Activated CD4-positive, CD25-positive, alpha-beta regulatory T cell treated with anti-CD3 and anti-CD28 coated beads, Interleukin-2, amount 50 U/mL, for 24 hours (primary cell): ENCODE measurements around the gene ASPDH.
"Not testable (repeated sequence)": the region's sequence is repeated elsewhere in the genome, so short reads cannot be mapped to it uniquely, and the experiment has no call there.

ENCODE experiments used
- ATAC-seq, 2 donors: fragments of 150-1000 bp; cut with Tn5 transposase; one replicate each; pipeline ENCODE4 v1.10.0; 2021; ENCODE audit warnings: mild to moderate bottlenecking in 1 of 2, moderate library complexity in 1 of 2

Gene ASPDH

DNA sequence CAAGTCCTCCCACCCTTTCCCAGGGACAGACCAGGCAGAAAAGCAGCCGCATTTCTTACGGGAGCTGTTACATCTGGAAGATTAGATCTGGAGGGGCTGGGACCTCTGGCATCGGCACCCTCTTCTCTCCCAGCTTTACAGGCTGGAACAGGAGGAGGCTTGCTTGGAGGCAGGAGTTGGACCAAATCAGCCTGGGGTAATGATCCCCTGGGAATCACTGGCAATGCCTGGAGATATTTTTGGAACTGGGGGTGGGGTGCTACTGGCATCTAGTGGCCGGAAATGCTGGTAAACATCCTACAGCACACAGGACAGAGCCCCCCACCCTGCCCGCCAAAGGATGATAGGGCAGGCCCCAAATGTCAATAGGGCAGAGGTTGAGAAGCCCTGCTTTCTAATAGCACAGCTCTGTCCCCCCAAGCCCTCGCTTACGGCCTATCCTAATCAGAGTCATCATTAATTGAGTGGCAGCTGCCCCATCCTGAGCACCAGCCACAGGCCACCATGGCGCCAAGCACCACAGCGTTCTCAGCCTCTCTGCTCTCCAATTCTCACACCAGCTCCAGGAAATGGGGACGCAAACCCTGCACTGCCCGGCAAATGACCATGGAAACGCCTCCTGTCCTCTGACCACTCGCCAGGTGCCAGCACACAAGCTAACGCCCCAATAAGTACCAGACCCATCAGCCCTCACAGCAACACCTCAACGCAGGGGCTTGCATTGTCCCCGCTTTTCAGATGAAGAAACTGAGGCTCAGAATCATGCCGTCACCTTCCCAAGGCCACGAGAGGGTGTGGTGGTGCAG, 33.9 kb upstream of the ASPDH start:
- no peak for ATAC-seq

DNA sequence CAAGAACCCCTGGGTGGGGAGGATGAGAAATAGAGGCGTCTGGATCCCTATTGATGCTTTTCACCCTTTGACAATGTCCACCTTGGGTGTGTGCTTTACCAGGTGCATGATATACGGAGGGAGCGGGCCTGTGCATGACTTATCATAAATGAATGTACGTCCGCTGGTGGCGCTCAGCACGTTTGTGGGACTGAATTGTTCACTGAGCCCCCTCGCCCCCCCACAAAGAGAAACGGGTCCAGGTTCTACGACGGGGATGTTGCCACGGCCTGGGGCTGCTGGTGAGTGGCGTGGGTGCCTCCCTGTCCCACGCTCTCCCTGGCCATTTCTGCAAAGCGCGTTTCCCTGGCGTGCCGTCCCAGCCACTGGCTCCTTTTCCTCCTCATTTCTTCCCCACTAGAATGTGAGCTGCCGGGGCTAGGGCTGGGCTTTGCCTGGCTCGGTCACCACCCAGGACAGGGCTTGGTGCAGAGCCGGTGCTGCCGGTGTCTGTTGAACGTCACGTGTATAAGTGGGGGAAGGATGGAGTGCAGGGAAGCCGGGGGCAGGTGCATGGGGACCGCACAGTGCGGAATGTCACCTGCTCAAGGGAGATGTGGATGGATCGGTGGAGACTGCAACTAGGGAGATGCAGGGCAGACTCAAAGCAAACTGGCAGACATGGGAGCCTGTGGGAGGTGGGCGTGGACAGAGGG, 33.0 kb upstream of the ASPDH start:
- ATAC-seq: no peak

DNA sequence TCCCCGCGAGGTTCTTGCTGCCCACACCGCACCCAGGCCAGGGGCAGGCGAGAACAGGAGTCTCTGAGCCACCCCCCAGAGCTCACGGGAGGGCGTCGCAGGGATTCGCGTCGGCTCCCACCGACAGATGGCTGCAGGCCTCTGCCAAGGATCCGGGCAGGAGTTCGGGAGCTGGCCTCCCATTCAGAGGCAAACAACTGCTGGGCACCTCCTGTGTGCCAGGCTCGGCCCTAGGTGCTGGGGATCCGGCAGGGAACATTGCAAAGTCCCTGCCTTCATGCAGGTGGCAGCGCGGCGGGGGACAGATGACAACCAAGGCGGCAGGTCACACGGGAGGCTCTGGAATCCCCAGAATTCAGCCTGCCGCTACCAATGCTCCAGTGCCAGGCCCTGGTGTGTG, 29.2 kb upstream of the ASPDH start:
- ATAC-seq: no peak

DNA sequence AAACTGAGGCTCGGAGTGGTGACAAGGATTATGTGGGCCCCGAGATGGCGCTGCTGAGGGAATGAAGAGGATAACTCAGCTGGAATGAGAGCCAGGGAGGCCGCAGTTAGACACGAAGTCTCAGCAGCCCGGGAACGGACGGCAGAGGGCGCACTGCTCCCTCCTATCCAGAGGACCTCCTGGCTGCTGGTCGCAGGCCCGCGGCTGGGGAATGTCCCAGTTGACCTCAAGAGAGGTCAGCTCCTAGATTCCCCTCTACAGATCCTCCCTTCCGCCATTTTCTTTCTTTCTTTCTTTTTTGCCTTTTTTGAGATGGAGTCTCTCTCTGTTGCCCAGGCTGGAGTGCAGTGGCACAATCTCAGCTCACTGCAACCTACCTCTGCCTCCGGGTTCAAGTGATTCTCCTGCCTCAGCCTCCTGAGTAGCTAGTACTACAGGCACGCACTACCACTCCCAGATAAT, 24.1 kb upstream of the ASPDH start:
- ATAC-seq: peak; percentile 30 to 53

DNA sequence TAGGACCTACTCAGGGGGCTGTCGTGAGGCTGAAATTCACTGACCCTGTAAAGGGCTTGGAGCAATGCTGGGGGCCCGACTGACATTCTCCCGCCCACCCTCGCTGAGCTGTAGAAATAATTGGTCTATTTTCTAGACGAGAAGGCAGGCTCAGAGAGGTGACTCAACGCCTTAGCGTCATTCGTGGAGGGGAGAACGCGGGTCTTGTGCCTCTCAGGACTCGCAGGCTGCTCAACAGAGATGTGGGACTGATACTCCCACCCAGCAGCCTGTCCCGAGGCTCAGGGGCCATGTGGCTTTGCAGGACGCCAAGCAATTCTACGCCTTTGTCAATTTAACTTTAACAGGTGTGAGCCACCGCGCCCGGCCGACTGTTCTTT, 23.6 kb upstream of the ASPDH start:
- ATAC-seq: no peak

DNA sequence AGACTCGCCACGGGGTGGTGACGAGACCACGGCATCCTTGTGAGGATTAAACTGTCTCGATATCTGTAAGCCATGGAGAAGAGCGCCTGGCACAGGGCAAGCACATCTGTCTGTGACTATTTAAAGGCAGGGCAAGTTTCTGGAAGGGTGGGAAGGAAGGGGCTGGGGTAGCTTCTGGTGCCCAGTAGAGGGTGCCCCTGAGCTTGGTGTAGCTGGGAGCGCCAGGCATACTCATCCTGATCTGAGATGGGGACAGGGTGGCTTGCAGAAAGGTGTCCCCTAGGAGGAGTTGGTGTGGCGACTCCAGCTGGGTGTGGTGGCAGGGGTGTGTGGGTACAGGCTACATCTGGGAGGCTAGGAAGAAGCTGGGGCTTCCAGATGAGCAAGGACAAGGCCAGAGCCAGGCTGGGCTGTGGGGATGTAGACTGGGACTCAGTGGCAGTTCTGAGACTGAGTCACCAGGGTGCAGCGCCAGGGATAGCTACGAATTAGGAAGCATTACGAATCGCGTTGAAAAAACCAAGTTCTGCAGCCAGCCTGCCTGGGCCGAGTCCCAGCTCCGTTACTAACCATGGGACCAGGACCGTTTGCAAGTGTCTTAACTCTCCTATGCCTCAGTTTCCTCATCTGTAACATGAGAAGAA, 23.1 kb upstream of the ASPDH start:
- ATAC-seq: no peak

DNA sequence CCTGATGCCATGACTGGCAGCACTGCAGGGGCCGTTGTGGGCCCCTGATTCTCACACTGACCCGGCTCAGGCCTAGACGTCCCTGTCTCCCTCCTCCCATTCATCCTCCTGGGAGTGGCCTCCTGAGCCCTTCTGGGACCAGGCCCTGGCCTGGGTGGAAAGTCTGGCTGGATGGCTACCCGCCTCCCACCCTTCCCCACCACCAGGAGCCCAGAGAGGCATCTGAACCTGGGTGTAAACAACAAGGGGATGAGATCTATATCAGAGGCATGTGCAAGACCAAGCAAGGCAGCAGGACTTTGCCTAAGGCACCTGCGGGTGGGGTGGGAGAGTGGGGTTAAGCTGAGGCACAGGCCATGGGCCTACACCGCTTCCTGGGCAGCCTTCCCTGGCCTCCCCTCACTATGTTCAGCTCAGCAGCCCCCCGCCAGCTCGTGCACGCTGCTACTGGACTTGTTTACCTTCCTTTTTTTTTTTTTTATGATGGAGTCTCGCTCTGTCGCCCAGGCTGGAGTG, 22.0 kb upstream of the ASPDH start:
- no peak for ATAC-seq

DNA sequence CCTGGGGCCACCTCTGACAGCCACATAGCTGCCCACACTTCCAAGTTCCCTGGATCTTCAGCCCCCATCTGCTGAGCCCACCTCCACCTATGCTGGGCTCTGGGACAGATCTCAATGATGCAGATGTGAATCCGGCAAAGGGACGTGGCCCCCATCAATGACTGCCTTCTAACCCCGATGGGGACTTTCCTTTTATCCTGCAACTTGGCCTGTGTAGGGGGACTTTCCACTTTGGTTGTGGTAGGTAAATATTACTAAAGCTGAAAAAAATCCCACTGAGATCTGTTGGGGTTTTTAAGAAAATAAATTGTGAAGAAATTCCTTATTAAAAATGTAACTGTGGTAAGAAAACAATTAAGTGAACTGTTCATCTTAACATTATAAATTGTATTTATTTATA, 20.8 kb upstream of the ASPDH start:
- no peak for ATAC-seq

DNA sequence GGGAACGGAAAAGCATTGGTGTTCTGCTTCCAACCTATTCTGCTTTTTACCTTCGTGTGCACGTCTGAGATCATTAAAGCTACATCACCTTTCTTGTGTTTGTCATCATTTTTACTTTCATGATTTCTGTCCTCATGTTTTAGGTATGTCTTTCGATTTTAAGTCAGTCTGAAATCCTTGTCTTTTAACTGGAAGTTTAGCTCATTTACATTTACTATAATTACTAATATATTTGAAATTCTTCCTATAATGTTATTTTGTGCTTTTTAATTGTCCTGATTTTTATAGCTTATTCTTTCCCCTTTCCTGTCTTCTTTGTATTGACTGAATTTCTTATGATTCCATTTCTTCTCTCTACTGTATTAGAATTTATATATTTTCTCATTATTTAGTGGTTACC, 19.2 kb upstream of the ASPDH start:
- ATAC-seq: no peak

DNA sequence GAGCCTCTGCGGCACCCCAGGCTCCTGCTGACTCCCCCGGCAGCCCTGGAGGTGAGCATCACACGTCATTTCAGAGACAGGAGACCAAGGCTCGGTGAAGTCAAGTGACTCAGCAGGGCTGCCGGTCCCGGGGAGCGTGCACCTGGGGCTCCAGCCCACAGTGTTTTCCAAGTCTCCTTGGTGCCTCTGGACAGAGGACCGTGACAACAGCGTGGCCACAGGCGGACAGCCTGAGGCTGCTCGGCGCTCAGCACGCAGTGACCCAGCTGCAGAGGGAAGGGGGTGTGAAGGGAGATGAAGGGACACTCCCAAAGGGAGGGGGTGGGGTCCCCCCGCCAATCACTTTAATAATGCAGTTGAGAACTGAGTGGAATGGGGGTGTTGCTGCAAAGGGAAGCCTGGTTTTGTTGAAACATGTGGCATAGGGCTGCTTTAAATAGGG, 17.5 kb upstream of the ASPDH start:
- no peak for ATAC-seq

DNA sequence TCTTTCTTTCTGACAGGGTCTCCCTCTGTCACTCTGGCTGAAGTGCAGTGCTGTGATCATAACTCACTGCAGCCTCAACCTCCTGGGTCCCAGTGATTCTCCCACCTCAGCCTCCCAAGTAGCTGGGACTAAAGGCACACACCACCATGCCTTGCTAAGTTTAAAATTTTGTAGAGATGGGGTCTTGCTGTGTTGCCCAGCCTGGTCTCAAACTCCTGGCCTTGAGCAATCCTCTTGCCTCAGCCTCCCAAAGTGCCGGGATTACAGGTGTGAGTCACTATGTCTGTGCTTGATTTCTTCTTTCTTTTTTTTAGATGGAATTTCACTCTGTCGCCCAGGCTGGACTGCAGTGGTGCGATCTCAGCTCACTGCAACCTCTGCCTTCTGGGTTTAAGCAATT, 14.3 kb upstream of the ASPDH start:
- not testable (repeated sequence) for ATAC-seq

DNA sequence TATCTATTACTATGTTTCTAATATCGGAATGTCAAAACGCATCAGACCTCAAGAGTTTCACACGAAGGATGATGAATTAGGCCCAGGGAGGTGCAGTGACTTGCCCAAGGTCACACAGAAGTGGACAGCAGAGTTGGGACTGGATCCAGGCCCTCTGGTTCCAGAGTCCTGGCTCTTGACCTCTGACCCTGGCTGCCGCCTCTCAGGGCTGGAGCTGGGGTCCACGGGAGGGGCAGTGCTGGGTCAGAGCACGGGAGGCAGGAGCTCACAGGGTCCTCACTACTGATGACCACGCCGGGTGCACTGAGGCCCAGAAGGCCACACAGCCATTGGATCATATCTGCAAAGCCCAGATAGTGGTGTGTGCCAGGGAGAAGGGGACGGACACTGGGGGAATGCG, 9.2 kb upstream of the ASPDH start:
- no peak for ATAC-seq

DNA sequence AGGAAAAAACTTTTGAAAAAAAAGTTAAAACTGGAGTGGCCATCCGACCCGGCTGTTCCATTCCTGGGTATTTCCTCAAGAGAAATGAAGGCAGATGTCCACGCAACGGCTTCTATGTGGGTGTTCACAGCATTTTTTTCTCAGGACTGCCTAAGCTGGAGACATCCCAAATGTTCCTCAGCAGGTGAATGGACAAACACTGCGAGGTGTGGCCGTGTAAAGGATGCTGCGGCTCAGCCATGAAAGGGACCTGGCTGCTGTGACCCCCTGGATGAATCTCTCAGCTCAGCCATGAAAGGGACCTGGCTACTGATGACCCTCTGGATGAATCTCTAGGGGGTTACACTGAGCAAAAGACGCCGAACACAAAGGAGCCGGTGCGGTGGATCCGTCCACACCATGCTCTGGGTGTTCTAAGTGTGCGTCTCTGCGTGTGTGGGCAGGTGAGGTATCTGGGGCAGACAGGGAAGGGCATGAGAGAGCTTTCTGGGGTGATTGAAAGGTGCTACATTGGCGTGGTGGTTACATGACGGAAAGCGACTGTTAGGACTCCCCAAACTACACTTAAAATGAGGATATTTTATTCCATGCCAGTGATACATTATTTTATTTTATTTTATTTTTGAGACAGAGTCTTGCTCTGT, 7.2 kb upstream of the ASPDH start:
- no peak for ATAC-seq

DNA sequence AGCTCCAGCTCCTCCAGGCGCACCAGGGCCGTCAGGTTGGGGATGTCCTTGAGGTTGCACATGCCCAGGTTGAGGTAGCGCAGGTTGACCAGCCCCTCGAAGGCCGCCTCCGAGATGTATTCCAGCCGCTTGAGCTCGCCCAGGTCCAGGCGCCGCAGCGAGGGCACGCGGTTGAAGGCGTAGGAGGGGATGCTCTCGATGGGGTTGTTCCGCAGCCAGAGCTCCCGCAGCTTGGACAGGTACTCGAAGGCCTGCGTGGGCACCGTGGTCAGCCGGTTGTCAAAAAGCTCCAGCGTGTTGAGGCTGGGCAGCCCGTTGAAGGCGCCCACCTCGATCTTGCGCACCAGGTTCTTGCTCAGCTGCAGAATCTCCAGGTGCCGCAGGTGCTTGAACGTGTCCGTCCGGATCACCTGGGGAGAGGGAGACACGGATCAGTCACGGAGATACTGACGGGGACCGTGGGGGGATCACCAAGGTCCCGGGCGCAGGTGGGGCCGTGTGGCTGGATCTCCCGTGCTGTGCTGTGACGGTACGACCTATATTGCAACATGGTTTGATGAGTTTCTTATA, 5.4 kb upstream of the ASPDH start:
- no peak for ATAC-seq

DNA sequence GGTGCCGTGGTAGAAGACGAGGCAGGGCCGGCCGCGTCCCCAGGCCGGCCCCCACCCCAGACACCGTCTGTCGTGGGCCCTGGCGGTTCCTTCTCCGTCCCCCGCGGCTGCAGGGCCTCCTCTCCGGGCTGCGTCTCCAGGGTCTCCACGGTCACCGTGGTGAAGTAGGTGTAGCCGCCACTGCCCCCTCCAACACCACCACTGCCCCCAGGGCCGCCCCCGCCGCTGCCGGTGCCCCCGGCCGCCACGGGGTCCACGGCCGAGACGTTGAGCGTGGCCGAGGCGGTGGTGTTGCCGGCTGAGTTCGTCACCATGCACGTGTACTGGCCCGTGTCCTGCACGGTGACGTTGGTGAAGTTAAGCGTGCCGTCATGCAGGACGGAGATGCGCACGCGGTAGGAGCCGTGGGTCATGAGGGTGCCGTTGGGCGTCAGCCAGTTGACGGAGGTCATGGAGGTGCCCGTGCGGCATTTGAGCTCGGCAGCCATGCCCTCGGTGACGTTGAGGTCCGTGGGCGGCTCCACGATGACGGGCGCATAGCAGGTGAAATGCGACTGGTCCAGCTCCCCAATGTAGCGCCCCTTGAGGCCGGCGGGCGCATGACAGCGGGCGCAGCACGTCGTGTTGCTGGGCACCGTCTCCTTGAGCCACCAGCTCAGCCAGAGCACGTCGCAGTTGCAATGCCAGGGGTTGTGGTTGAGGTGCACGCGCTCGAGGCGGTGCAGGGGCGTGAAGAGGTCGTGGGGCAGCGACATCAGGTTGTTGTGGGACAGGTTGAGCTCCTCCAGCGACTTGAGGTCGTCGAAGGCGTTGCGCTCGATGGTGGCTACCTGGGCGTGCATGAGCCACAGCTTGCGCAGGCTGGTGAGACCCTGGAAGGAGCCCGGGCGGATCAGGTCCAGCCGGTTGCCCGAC, 4.6 kb upstream of the ASPDH start:
- ATAC-seq: no peak

DNA sequence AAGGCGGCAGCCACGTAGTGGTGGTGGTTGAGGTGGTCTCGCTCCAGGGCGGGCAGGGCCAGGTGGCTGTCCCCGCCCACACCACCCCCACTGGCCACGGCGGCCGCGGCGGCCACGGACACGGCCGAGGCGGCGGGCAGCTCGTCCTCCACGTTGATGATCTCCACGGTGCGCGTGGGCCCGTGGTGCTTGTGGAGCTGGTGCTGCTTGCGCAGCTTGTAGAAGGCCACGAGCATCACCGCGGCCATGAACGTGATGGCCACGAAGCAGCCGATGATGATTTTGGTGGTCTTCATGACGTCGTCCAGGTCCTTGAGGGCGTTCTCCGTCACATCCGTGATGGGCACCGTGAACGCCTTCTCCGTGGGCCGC, 4.0 kb upstream of the ASPDH start:
- ATAC-seq: no peak

DNA sequence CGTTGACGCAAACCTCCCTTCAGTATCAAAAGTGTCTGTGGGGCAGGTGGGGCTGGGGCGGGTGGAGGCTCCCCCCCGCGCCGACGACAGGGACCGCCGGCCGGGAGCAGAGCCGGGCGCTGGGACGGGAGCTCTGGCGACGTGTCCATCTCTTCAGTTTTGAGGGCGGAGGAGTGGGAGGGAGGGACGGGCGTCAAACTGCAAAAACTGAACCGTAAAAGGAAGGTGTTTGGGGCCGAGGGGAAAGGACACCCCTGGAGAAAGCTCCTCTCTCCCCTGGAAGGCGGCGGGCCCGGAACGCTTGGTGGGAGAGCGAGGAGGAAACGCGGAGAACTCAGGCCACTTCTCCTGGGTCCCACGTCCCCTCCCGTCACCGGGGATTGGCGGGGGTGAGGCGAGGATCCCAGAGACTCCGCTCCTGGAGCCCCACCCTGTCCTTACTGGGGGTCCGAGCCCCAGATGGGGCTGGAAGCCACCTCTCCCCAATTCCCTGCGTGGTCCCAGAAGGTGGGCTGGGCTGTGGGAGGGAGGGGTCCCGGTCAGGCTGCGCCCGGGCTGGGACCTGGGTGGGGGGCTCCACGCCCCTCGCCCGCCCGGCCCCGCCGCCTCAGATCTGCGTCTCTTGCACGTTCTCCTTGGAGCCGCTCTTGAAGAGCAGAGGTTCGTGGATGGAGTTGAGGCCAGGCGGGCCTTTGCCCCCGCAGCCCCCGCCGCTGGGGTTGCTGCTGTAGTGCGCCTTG, 3.4 kb upstream of the ASPDH start:
- ATAC-seq: no peak

DNA sequence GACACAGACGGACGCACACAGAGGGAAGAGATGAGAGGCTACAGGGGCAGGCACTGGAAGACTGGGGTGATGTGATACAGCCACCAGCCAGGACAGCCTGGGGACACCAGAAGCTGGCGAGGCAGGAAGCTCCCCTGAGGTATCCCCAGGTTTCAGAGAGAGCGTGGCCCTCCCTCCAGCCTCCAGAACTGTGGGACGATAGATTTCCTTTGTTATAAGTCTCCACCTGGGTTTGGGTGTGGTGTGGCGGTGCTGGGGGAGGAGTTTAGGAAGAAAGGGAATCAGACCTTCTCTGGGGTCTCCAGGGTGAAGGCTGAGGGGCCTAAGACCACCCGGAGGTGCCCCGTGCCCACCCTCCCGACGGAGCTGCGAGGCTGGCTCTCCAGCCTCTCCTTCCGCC, 2.7 kb upstream of the ASPDH start:
- no peak for ATAC-seq

DNA sequence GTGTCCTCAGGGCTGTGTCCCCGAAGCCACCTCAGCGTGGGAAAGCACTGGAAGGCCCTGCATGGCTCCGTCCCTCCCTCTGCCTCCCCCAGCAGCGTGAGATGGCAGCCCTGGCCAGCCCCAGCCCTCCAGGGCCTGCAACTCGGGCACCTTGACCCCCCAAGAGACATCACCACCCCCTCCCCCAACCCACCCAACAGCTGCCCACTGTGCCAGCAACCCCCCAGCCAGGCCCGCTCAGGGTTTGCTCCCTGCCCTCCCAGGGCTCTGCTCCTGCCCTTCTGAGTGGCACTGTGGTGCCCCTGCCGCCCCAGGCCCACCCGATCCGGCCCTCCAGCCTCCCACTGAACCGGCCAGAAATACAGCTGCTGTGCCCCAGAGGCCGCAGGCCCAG, 1.5 kb upstream of the ASPDH start:
- no peak for ATAC-seq

DNA sequence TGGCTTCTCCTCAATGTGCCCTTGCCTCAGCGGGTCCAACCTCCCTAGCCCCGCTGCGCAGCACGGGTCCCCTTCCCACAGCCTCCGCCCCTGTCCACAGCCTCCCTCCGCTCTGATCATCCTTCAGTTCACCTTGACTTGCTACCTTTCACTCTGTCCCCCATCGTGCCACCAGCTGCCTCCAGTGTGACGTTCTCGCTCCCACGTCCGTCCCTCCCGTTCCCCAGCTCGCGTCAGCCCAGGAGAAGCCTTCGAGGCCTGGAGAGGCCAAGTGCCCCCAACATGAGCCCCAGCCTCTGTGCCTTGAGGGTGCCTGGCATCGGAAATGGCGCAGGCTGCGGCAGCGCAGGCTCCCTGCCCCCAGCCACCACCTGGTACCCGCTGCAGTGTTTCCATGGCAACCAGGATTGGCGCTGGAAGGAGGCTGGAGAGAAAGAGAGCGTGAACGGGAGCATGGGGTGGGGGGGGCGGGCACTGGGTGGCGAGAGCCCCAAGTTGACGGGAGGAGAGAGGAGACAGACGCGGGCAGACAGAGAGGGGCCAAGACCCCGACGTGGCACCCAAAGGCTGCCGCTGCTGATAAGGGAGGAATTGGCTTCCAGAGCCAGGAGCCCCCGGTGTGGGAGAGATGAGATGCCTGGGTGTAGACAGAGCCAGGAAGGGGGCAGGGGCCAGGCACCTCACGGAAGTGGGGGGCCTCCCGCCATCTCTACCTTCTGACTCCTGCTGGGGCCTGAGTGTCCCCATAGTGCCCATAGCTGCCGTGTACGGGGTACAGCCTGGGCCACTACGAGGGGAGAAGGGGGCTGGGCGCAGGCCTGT, 844 bp upstream of the ASPDH start:
- ATAC-seq: no peak
